Measurements from ENCODE around the gene ROBO3. TPM values are rescaled to one million over a fixed set of nuclear protein-coding genes. Genes with fewer than 3 reads are reported as not detected.

The ROBO3 gene
- total RNA-seq, 1 experiment from 2014 or later: 6.2 TPM

DNA sequence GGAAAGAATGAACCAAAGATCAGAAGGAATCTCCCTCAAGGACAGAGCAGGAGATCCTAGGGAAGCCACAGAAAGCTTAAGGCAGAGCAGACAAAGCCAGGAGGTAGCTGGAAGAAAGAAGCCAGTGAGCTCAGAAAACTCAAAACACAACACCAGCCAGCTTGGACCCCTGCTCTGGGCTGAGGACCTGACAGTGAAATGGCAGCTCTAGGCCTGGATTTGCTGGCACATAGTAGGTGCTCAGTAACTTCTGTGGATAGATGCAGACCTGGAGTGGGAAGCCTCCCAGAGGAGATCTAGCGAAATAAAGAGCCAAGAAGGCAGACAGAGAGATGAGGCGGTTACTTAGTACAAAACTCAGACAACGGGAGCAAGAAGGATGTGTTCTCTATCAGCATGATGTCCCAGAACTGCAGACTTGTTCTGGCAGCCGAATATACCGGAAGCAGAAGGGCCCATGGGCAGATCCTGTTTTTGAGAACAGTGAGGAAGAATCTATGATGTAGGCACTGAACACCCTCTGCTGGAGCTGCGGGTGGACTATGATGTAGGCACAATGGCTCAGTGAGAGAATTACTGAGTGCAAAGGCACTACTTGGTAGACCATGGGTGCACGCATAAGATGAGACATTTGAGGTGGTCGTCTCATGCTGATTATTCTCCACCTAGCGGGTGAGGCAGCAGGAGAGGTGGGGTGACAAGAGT lies 27.7 kb downstream of the ROBO3 start:
- H3K27ac Mint-ChIP-seq (ENCODE audit: unreplicated experiment): no peak overlapping the region
- CTCF ChIA-PET: interaction anchor here (1.1 kb wide), 1 partner anchor 8 kb away, joined by 4 read pairs; no protein-coding TSS in a partner anchor
- H3K36me3 Mint-ChIP-seq (ENCODE audit: insufficient read depth, unreplicated experiment): no peaks in the 10 kb centered on the region
- peaks cover 7% of the 10 kb centered on the region for H3K27me3 ChIP-seq (replicated peaks; ENCODE audit: control insufficient read depth, insufficient read depth, low read length)
- no peaks in the 10 kb centered on the region for H3K4me1 ChIP-seq
- no peaks in the 10 kb centered on the region for H3K9me3 ChIP-seq
- no peak for DNase-seq
- no peaks in the 10 kb centered on the region for H3K4me1 Mint-ChIP-seq (ENCODE audit: low read depth, unreplicated experiment)
- H3K9me3 Mint-ChIP-seq (ENCODE audit: unreplicated experiment): no peaks in the 10 kb centered on the region
- H3K36me3 ChIP-seq (ENCODE audit: control insufficient read depth, insufficient read depth, low read length): no peaks in the 10 kb centered on the region
- TF ChIP-seq, protein P1, sequence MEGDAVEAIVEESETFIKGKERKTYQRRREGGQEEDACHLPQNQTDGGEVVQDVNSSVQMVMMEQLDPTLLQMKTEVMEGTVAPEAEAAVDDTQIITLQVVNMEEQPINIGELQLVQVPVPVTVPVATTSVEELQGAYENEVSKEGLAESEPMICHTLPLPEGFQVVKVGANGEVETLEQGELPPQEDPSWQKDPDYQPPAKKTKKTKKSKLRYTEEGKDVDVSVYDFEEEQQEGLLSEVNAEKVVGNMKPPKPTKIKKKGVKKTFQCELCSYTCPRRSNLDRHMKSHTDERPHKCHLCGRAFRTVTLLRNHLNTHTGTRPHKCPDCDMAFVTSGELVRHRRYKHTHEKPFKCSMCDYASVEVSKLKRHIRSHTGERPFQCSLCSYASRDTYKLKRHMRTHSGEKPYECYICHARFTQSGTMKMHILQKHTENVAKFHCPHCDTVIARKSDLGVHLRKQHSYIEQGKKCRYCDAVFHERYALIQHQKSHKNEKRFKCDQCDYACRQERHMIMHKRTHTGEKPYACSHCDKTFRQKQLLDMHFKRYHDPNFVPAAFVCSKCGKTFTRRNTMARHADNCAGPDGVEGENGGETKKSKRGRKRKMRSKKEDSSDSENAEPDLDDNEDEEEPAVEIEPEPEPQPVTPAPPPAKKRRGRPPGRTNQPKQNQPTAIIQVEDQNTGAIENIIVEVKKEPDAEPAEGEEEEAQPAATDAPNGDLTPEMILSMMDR (IDR thresholded peaks at IDR 0.05; ENCODE audit: insufficient read depth in 1 of 2, low read depth in 1 of 2, low read length in 1 of 2, severe bottlenecking in 1 of 2, unreplicated experiment in 1 of 2): no peak
- no TSS peak for BruUV-seq (replicated peaks)
- peaks cover 20% of the 10 kb centered on the region for H3K27me3 Mint-ChIP-seq (ENCODE audit: insufficient read depth, unreplicated experiment)
- H3K4me3 ChIP-seq (ENCODE audit: low read depth, low read length): no peak overlapping the region
- intact Hi-C loops (cut with micrococcal nuclease; ENCODE audit: unreplicated experiment): no loop called here
- POLR2A ChIA-PET: no interaction called here
- no peak overlapping the region for H3K4me3 Mint-ChIP-seq (ENCODE audit: unreplicated experiment)

GRCh38 chr11:124893781-124894401 lies 28.7 kb downstream of the ROBO3 start:
- H3K4me1 ChIP-seq: no peaks in the 10 kb centered on the region
- H3K9me3 ChIP-seq: no peaks in the 10 kb centered on the region
- no peak overlapping the region for H3K4me3 ChIP-seq (ENCODE audit: low read depth, low read length)
- Mint-ChIP-seq H3K36me3 (ENCODE audit: insufficient read depth, unreplicated experiment) (no peaks in the 10 kb centered on the region), H3K27ac (ENCODE audit: unreplicated experiment) (no peak overlapping the region), H3K4me1 (ENCODE audit: low read depth, unreplicated experiment) (no peaks in the 10 kb centered on the region), H3K9me3 (ENCODE audit: unreplicated experiment) (no peaks in the 10 kb centered on the region), H3K27me3 (ENCODE audit: insufficient read depth, unreplicated experiment) (peaks cover 13% of the 10 kb centered on the region), H3K4me3 (ENCODE audit: unreplicated experiment) (no peak overlapping the region)
- POLR2A ChIA-PET: no interaction called here
- CTCF ChIA-PET: interaction anchor here (1.1 kb wide), 1 partner anchor 9 kb away, joined by 4 read pairs; no protein-coding TSS in a partner anchor
- no peaks in the 10 kb centered on the region for H3K36me3 ChIP-seq (ENCODE audit: control insufficient read depth, insufficient read depth, low read length)
- no TSS peak for BruUV-seq (replicated peaks)
- H3K27me3 ChIP-seq (replicated peaks; ENCODE audit: control insufficient read depth, insufficient read depth, low read length): peaks cover 7% of the 10 kb centered on the region; the same call in 1 of the 2 replicates
- TF ChIP-seq, protein P1 (IDR thresholded peaks at IDR 0.05; ENCODE audit: insufficient read depth in 1 of 2, low read depth in 1 of 2, low read length in 1 of 2, severe bottlenecking in 1 of 2, unreplicated experiment in 1 of 2): no peak
- intact Hi-C loops (cut with micrococcal nuclease; ENCODE audit: unreplicated experiment): no loop called here
- no peak for DNase-seq

- H3K27ac Mint-ChIP-seq (ENCODE audit: unreplicated experiment): no peak overlapping the region
- no peak overlapping the region for H3K4me3 Mint-ChIP-seq (ENCODE audit: unreplicated experiment)
- H3K9me3 Mint-ChIP-seq (ENCODE audit: unreplicated experiment): no peaks in the 10 kb centered on the region
- Histone ChIP-seq H3K4me1 (no peaks in the 10 kb centered on the region), H3K36me3 (ENCODE audit: control insufficient read depth, insufficient read depth, low read length) (no peaks in the 10 kb centered on the region), H3K9me3 (no peaks in the 10 kb centered on the region), H3K27me3 (replicated peaks; ENCODE audit: control insufficient read depth, insufficient read depth, low read length) (peaks cover 6% of the 10 kb centered on the region; the same call in 1 of the 2 replicates), H3K4me3 (ENCODE audit: low read depth, low read length) (no peak overlapping the region)
- peaks cover 14% of the 10 kb centered on the region for H3K27me3 Mint-ChIP-seq (ENCODE audit: insufficient read depth, unreplicated experiment)
- no TSS peak for BruUV-seq (replicated peaks)
- H3K4me1 Mint-ChIP-seq (ENCODE audit: low read depth, unreplicated experiment): no peaks in the 10 kb centered on the region
- TF ChIP-seq, protein P1 (IDR thresholded peaks at IDR 0.05; ENCODE audit: insufficient read depth in 1 of 2, low read depth in 1 of 2, low read length in 1 of 2, severe bottlenecking in 1 of 2, unreplicated experiment in 1 of 2): no peak
- intact Hi-C loops (cut with micrococcal nuclease; ENCODE audit: unreplicated experiment): no loop called here
- DNase-seq: no peak
- ChIA-PET CTCF (no interaction called here), POLR2A (no interaction called here)
- no peaks in the 10 kb centered on the region for H3K36me3 Mint-ChIP-seq (ENCODE audit: insufficient read depth, unreplicated experiment)
These were observed 29.6 kb downstream of the ROBO3 start for GRCh38 chr11:124894606-124895430.
